ENCODE data around the gene CDC42. TPM values are rescaled to one million over a fixed set of nuclear protein-coding genes. Genes with fewer than 3 reads are reported as not detected.

Gene CDC42
- total RNA-seq, 1 experiment from 2014 or later = 217 TPM

GRCh38 chr1:22056043-22056442 lies 3.5 kb downstream of the CDC42 start:
- CTCF ChIA-PET = no interaction called here
- no peak overlapping the region for H2AFZ ChIP-seq (ENCODE audit: low read depth, low read length, poor library complexity, severe bottlenecking)
- no peaks in the 10 kb centered on the region for H3K9me3 ChIP-seq (ENCODE audit: control insufficient read depth in 1 of 2, insufficient read depth in 1 of 2, low read depth in 1 of 2, low read length in 2 of 2)
- H3K4me2 ChIP-seq (ENCODE audit: low read length) = no peak overlapping the region
- peaks cover 2 to 18% of the 10 kb centered on the region in 2 experiments; a peak in 2 of 4 replicates for H3K36me3 ChIP-seq (ENCODE audit: control insufficient read depth in 1 of 2, insufficient read depth in 2 of 2, low read length in 2 of 2)
- POLR2A ChIA-PET = no interaction called here
- H3K9ac ChIP-seq (ENCODE audit: low read length) = no peak overlapping the region
- H3K27ac ChIP-seq (ENCODE audit: low read depth, low read length) = no peak overlapping the region
- H3K27me3 ChIP-seq (ENCODE audit: insufficient read depth, low read length) = no peaks in the 10 kb centered on the region
- TSS peak; percentile 27 for BruUV-seq (replicated peaks)
- DNase-seq (ENCODE audit: low read depth, low spot score) (no peak), ATAC-seq (no peak)
- H3K4me3 ChIP-seq (replicated peaks in 1 of 2; ENCODE audit: low read depth in 1 of 2, low read length in 2 of 2) = no peak overlapping the region
- peaks cover 43% of the 10 kb centered on the region; the same call in 1 of the 2 replicates for H4K20me1 ChIP-seq (ENCODE audit: insufficient read depth)
- TF ChIP-seq ELF1 (IDR thresholded peaks at IDR 0.05; ENCODE audit: borderline replicate concordance, low read depth) (no peak), FOSL1 (IDR thresholded peaks at IDR 0.05; ENCODE audit: low read depth) (no peak)
- H3K79me2 ChIP-seq (ENCODE audit: insufficient read depth, low read length) = peaks cover 82% of the 10 kb centered on the region
- H3K4me1 ChIP-seq (ENCODE audit: control insufficient read depth in 1 of 2, insufficient read depth in 2 of 2, low read length in 2 of 2) = peaks cover 14 to 22% of the 10 kb centered on the region in 2 experiments
- intact Hi-C loops (cut with micrococcal nuclease) = no loop called here
- RAD21 ChIA-PET (ENCODE audit: low non-redundant PET in 1 of 2, low total read pairs in 2 of 2, uncharacterized antibody in 2 of 2, unreplicated experiment in 2 of 2) = no interaction called here
- H3K9me2 ChIP-seq (ENCODE audit: insufficient read depth) = no peaks in the 10 kb centered on the region

DNA sequence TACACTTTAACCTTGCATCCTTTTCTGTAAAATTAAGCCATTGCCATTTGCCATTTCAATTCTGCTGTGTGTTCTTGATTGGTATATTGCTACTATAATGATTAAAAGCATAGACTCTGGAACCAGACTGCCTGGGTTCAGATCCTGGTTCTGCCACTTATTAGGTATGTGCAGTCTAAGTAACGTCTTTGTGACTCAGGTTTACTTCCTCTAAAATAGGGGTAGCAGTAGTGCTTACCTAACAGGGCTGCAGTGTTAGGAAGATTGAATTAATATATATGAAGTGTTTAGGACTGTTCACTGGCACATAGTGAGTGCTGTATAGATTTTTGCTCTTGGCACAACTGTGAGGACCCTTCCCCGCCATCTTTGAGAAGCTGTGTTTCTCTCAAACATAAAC lies 4.4 kb downstream of the CDC42 start:
- Histone ChIP-seq H3K9me2 (ENCODE audit: insufficient read depth) (no peaks in the 10 kb centered on the region), H3K4me2 (ENCODE audit: low read length) (no peak overlapping the region), H3K9me3 (ENCODE audit: control insufficient read depth in 1 of 2, insufficient read depth in 1 of 2, low read depth in 1 of 2, low read length in 2 of 2) (no peaks in the 10 kb centered on the region), H3K4me3 (replicated peaks in 1 of 2; ENCODE audit: low read depth in 1 of 2, low read length in 2 of 2) (no peak overlapping the region), H3K79me2 (ENCODE audit: insufficient read depth, low read length) (peaks cover 91% of the 10 kb centered on the region), H3K4me1 (ENCODE audit: control insufficient read depth in 1 of 2, insufficient read depth in 2 of 2, low read length in 2 of 2) (peaks cover 14 to 20% of the 10 kb centered on the region in 2 experiments), H2AFZ (ENCODE audit: low read depth, low read length, poor library complexity, severe bottlenecking) (no peak overlapping the region), H3K9ac (ENCODE audit: low read length) (no peak overlapping the region), H4K20me1 (ENCODE audit: insufficient read depth) (peaks cover 44% of the 10 kb centered on the region; the same call in 1 of the 2 replicates), H3K27me3 (ENCODE audit: insufficient read depth, low read length) (no peaks in the 10 kb centered on the region), H3K36me3 (ENCODE audit: control insufficient read depth in 1 of 2, insufficient read depth in 2 of 2, low read length in 2 of 2) (peaks cover 2 to 18% of the 10 kb centered on the region in 2 experiments; a peak in 2 of 4 replicates), H3K27ac (ENCODE audit: low read depth, low read length) (no peak overlapping the region)
- intact Hi-C loops (cut with micrococcal nuclease) = no loop called here
- no TSS peak for BruUV-seq (replicated peaks)
- ChIA-PET CTCF (no interaction called here), POLR2A (no interaction called here), RAD21 (ENCODE audit: low non-redundant PET in 1 of 2, low total read pairs in 2 of 2, uncharacterized antibody in 2 of 2, unreplicated experiment in 2 of 2) (no interaction called here)
- no peak for DNase-seq (ENCODE audit: low read depth, low spot score)
- no peak for TF ChIP-seq RAD21 (IDR thresholded peaks at IDR 0.05; ENCODE audit: low read depth)
- no peak for ATAC-seq

GRCh38 chr1:22057861-22058260 lies 5.4 kb downstream of the CDC42 start:
- peaks cover 48% of the 10 kb centered on the region; the same call in 1 of the 2 replicates for H4K20me1 ChIP-seq (ENCODE audit: insufficient read depth)
- TF ChIP-seq ZBTB33 (IDR thresholded peaks at IDR 0.05; ENCODE audit: extremely low read depth, insufficient replicate concordance, low read length) (no peak), EGR1 (IDR thresholded peaks at IDR 0.05; ENCODE audit: low read depth) (no peak), ZFX (IDR thresholded peaks at IDR 0.05) (no peak), FOSL1 (IDR thresholded peaks at IDR 0.05; ENCODE audit: low read depth) (no peak)
- peaks cover 98% of the 10 kb centered on the region for H3K79me2 ChIP-seq (ENCODE audit: insufficient read depth, low read length)
- no peaks in the 10 kb centered on the region for H3K9me2 ChIP-seq (ENCODE audit: insufficient read depth)
- BruUV-seq (replicated peaks) = no TSS peak
- no peak overlapping the region for H3K4me2 ChIP-seq (ENCODE audit: low read length)
- H3K4me1 ChIP-seq (ENCODE audit: control insufficient read depth in 1 of 2, insufficient read depth in 2 of 2, low read length in 2 of 2) = peaks cover 11 to 16% of the 10 kb centered on the region in 2 experiments
- no peak overlapping the region for H3K9ac ChIP-seq (ENCODE audit: low read length)
- CTCF ChIA-PET = no interaction called here
- H3K9me3 ChIP-seq (ENCODE audit: control insufficient read depth in 1 of 2, insufficient read depth in 1 of 2, low read depth in 1 of 2, low read length in 2 of 2) = no peaks in the 10 kb centered on the region
- RAD21 ChIA-PET (ENCODE audit: low non-redundant PET in 1 of 2, low total read pairs in 2 of 2, uncharacterized antibody in 2 of 2, unreplicated experiment in 2 of 2) = no interaction called here
- H3K27ac ChIP-seq (ENCODE audit: low read depth, low read length) = no peak overlapping the region
- peaks cover 2 to 18% of the 10 kb centered on the region in 2 experiments; a peak in 2 of 4 replicates for H3K36me3 ChIP-seq (ENCODE audit: control insufficient read depth in 1 of 2, insufficient read depth in 2 of 2, low read length in 2 of 2)
- H3K27me3 ChIP-seq (ENCODE audit: insufficient read depth, low read length) = no peaks in the 10 kb centered on the region
- no peak for ATAC-seq
- POLR2A ChIA-PET = no interaction called here
- intact Hi-C loops (cut with micrococcal nuclease) = no loop called here
- no peak overlapping the region for H2AFZ ChIP-seq (ENCODE audit: low read depth, low read length, poor library complexity, severe bottlenecking)
- no peak overlapping the region for H3K4me3 ChIP-seq (replicated peaks in 1 of 2; ENCODE audit: low read depth in 1 of 2, low read length in 2 of 2)
- DNase-seq (ENCODE audit: low read depth, low spot score) = no peak
